Stomach (tissue), 4 donors: ENCODE data around the gene PIANP.
A peak's percentile ranks its signal among the peaks of the same experiment; 100 is the strongest.

Source experiments
- EP300 ChIP-seq: sonication (generic); formaldehyde crosslinking; IDR thresholded peaks from one replicate; pipeline ENCODE4 v1.6.1; 2017; ENCODE audit warnings: antibody characterized with exemption
- POLR2A ChIP-seq, 4 donors: fragments of 450-650 bp; IDR thresholded peaks; one replicate each; pipeline ENCODE4 v1.6.1; 2016; ENCODE audit warnings: antibody characterized with exemption in 4 of 4, control low read depth in 2 of 4, mild to moderate bottlenecking in 1 of 4, moderate library complexity in 1 of 4
- POLR2AphosphoS5 ChIP-seq, 3 donors: sonication (generic); formaldehyde crosslinking; IDR thresholded peaks; one replicate each; pipeline ENCODE4 v1.6.1; 2016; ENCODE audit warnings: antibody characterized with exemption in 3 of 3
- TF ChIP-seq, protein P1 (sequence below), 7 experiments: fragments of 450-650 bp in 4 of 7; fragments of 200-600 bp in 3 of 7; sonication (generic) in 3 of 7; IDR thresholded peaks; one replicate each; pipeline ENCODE4 v1.5.1; 2016 to 2019; ENCODE audit warnings: antibody characterized with exemption in 7 of 7, control low read depth in 2 of 7, mild to moderate bottlenecking in 1 of 7

DNA sequence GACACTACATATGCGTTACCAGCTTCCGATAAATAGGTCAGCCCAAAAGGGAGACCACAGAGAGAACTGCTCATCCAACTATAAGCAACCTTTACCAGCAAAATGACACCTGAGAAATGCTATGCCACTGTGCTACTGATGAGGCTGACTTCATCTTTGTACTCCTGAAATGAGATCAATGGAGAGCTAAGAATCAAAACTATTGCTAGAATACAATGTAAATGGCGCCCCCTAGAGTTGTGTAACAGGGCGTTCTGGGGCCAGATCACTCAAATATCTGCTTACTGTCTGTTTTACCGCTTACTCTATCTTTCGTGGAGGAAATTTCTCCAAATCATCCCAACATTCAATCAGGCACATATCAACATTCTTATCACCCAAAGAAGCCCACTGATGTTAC, 16.0 kb downstream of the PIANP start:
- TF ChIP-seq POLR2AphosphoS5 (IDR thresholded peaks at IDR 0.05) (no peak), EP300 (no peak), POLR2A (IDR thresholded peaks at IDR 0.05) (no peak)
- TF ChIP-seq, protein P1, sequence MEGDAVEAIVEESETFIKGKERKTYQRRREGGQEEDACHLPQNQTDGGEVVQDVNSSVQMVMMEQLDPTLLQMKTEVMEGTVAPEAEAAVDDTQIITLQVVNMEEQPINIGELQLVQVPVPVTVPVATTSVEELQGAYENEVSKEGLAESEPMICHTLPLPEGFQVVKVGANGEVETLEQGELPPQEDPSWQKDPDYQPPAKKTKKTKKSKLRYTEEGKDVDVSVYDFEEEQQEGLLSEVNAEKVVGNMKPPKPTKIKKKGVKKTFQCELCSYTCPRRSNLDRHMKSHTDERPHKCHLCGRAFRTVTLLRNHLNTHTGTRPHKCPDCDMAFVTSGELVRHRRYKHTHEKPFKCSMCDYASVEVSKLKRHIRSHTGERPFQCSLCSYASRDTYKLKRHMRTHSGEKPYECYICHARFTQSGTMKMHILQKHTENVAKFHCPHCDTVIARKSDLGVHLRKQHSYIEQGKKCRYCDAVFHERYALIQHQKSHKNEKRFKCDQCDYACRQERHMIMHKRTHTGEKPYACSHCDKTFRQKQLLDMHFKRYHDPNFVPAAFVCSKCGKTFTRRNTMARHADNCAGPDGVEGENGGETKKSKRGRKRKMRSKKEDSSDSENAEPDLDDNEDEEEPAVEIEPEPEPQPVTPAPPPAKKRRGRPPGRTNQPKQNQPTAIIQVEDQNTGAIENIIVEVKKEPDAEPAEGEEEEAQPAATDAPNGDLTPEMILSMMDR (IDR thresholded peaks at IDR 0.05): peak in 3 of 7 experiments; percentile 20 to 33 (median 31)
